ENCODE results near the gene GALNTL6.

The GALNTL6 gene

GRCh38 chr4:172127168-172127567 is 314.0 kb downstream of the GALNTL6 start:
- DNase-seq: no peak

- no peak for DNase-seq
These were observed 316.4 kb downstream of the GALNTL6 start for GRCh38 chr4:172129593-172129992.

GRCh38 chr4:172134521-172134920 is 321.3 kb downstream of the GALNTL6 start:
- no peak for DNase-seq

- no peak for DNase-seq
These were observed 327.8 kb downstream of the GALNTL6 start for GRCh38 chr4:172141025-172141424.

GRCh38 chr4:172142281-172142741 is 329.1 kb downstream of the GALNTL6 start:
- no peak for DNase-seq

GRCh38 chr4:172143605-172144314 is 330.6 kb downstream of the GALNTL6 start:
- DNase-seq: no peak

GRCh38 chr4:172147687-172148086 is 334.5 kb downstream of the GALNTL6 start:
- DNase-seq: no peak

- no peak for DNase-seq
These were observed 336.1 kb downstream of the GALNTL6 start for GRCh38 chr4:172149329-172149728.

GRCh38 chr4:172152284-172152683 is 339.1 kb downstream of the GALNTL6 start:
- DNase-seq: no peak

GRCh38 chr4:172153719-172154118 is 340.5 kb downstream of the GALNTL6 start:
- DNase-seq: no peak

- no peak for DNase-seq
These were observed 342.7 kb downstream of the GALNTL6 start for GRCh38 chr4:172155838-172156345.

GRCh38 chr4:172157946-172158345 is 344.7 kb downstream of the GALNTL6 start:
- DNase-seq: no peak

- no peak for DNase-seq
These were observed 350.0 kb downstream of the GALNTL6 start for GRCh38 chr4:172163215-172163614.

GRCh38 chr4:172168888-172169287 is 355.7 kb downstream of the GALNTL6 start:
- DNase-seq: no peak

GRCh38 chr4:172169871-172170270 is 356.7 kb downstream of the GALNTL6 start:
- no peak for DNase-seq

GRCh38 chr4:172173206-172173605 is 360.0 kb downstream of the GALNTL6 start:
- DNase-seq: no peak

- DNase-seq: no peak
These were observed 364.2 kb downstream of the GALNTL6 start for GRCh38 chr4:172177382-172177781.

GRCh38 chr4:172188248-172188988 is 375.2 kb downstream of the GALNTL6 start:
- no peak for DNase-seq

GRCh38 chr4:172202480-172203076 is 389.4 kb downstream of the GALNTL6 start:
- no peak for DNase-seq

- DNase-seq: no peak
These were observed 394.1 kb downstream of the GALNTL6 start for GRCh38 chr4:172207258-172207657.

GRCh38 chr4:172207886-172208285 is 394.7 kb downstream of the GALNTL6 start:
- DNase-seq: no peak

- DNase-seq: no peak
These were observed 407.5 kb downstream of the GALNTL6 start for GRCh38 chr4:172220679-172221078.

- no peak for DNase-seq
These were observed 412.3 kb downstream of the GALNTL6 start for GRCh38 chr4:172225457-172225856.

GRCh38 chr4:172232966-172233365 is 419.8 kb downstream of the GALNTL6 start:
- no peak for DNase-seq

Measured in activated naive CD4-positive, alpha-beta T cell (primary cell).